Endothelial cell of umbilical vein (primary cell): ENCODE measurements around the gene MREG. TPM values are rescaled to one million over a fixed set of nuclear protein-coding genes. Genes with fewer than 3 reads are reported as not detected.

Experiments
- BruUV-seq: library from RNA; stranded (reverse); fragments of 400-500 nt; replicated peaks from 2 replicates; lab custom pipeline; 2021; lab: Mats Ljungman, UMichigan
- CTCF ChIA-PET: fragments of 300-600, 350-600 bp; sonication (Branson Sonifier 250); formaldehyde crosslinking; loops from one replicate; lab custom pipeline; 2021; ENCODE audit warnings: antibody characterized with exemption, inconsistent platforms; lab: Charles Lee
- POLR2A ChIA-PET: fragments of 300-600, 350-600 bp; sonication (Branson Sonifier 250); formaldehyde crosslinking; loops from one replicate; lab custom pipeline; 2021; ENCODE audit warnings: antibody characterized with exemption, inconsistent platforms; lab: Charles Lee
- DNase-seq: peaks from one replicate; pipeline ENCODE4 v3.0.0-alpha.2; 2011; ENCODE audit warnings: low read depth, low spot score
- FAIRE-seq: peaks from 2 replicates; lab custom pipeline; 2011; peaks lifted over from hg19 to GRCh38; lab: Jason Lieb, UNC
- H2AFZ ChIP-seq: 2 replicates; pipeline ENCODE4 v1.6.0; 2012; ENCODE audit warnings: low read depth, low read length, control low read depth, inconsistent platforms
- H3K27ac ChIP-seq: 2 replicates; pipeline ENCODE4 v1.5.1; 2011; ENCODE audit warnings: low read depth, mild to moderate bottlenecking, control low read depth, low read length, moderate library complexity; ENCODE audit not compliant: insufficient read depth
- H3K27me3 ChIP-seq, 2 experiments: 2 replicates each; pipeline versions ENCODE4 v1.6.0 to v1.6.1; 2011; ENCODE audit warnings: low read length in 2 of 2, mixed read lengths in 1 of 2; ENCODE audit not compliant: control insufficient read depth in 2 of 2, insufficient read depth in 2 of 2
- H3K36me3 ChIP-seq, 2 experiments: 2 replicates in 1 of 2; 3 replicates in 1 of 2; pipeline ENCODE4 v1.5.1; 2011; ENCODE audit warnings: low read length in 2 of 2, mild to moderate bottlenecking in 1 of 2, moderate library complexity in 1 of 2; ENCODE audit not compliant: control insufficient read depth in 2 of 2, insufficient read depth in 2 of 2; ENCODE audit errors: extremely low read depth in 1 of 2
- H3K4me1 ChIP-seq: 3 replicates; pipeline ENCODE4 v1.5.1; 2011; ENCODE audit warnings: mild to moderate bottlenecking, low read length; ENCODE audit not compliant: control insufficient read depth, insufficient read depth; ENCODE audit errors: extremely low read depth
- H3K4me2 ChIP-seq: 2 replicates; pipeline ENCODE4 v1.6.1; 2011; ENCODE audit warnings: low read length, control low read depth, mixed read lengths; ENCODE audit not compliant: insufficient read depth
- H3K4me3 ChIP-seq, 3 experiments: fragments of 200-600 bp in 1 of 3; sonication (generic), shearing (Covaris generic) in 1 of 3; replicated peaks in 1 of 3; 2 replicates each; pipeline ENCODE4 v1.5.1; 2011 to 2016; ENCODE audit warnings: control low read depth in 3 of 3, low read length in 3 of 3, mild to moderate bottlenecking in 2 of 3, inconsistent platforms in 1 of 3, low read depth in 1 of 3, moderate library complexity in 1 of 3; ENCODE audit not compliant: insufficient read depth in 1 of 3
- H3K79me2 ChIP-seq: 2 replicates; pipeline ENCODE4 v1.6.0; 2012; ENCODE audit warnings: low read length, inconsistent platforms; ENCODE audit not compliant: control insufficient read depth, insufficient read depth
- H3K9ac ChIP-seq: replicated peaks from 2 replicates; pipeline ENCODE3; 2011; ENCODE audit warnings: low read length, control low read depth; ENCODE audit not compliant: insufficient read depth; ENCODE audit errors: extremely low read depth
- H3K9me1 ChIP-seq: replicated peaks from 3 replicates; pipeline ENCODE4 v1.6.0; 2011; ENCODE audit warnings: mild to moderate bottlenecking, low read length; ENCODE audit not compliant: control insufficient read depth, insufficient read depth; ENCODE audit errors: extremely low read depth
- H3K9me3 ChIP-seq: replicated peaks from 2 replicates; pipeline ENCODE4 v1.5.1; 2012; ENCODE audit warnings: low read length, inconsistent platforms; ENCODE audit not compliant: control insufficient read depth, insufficient read depth
- H4K20me1 ChIP-seq: replicated peaks from 2 replicates; pipeline ENCODE3; 2011; ENCODE audit warnings: mild to moderate bottlenecking, low read length; ENCODE audit not compliant: control insufficient read depth, insufficient read depth; ENCODE audit errors: extremely low read depth
- EZH2 ChIP-seq: IDR thresholded peaks from 2 replicates; pipeline ENCODE4 v1.6.1; 2012; ENCODE audit warnings: borderline replicate concordance, low read depth, mild to moderate bottlenecking, moderate library complexity, low read length, inconsistent platforms; ENCODE audit not compliant: severe bottlenecking
- FOS ChIP-seq: IDR thresholded peaks from 2 replicates; pipeline ENCODE4 v1.6.1; 2011; ENCODE audit warnings: mild to moderate bottlenecking, low read length, moderate library complexity, borderline replicate concordance; ENCODE audit not compliant: insufficient read depth
- GATA2 ChIP-seq: IDR thresholded peaks from 2 replicates; pipeline ENCODE4 v1.7.0; 2011; ENCODE audit warnings: low read depth, mild to moderate bottlenecking, moderate library complexity, mixed read lengths, low read length; ENCODE audit not compliant: insufficient read length, insufficient read depth
- JUN ChIP-seq: IDR thresholded peaks from 2 replicates; pipeline ENCODE4 v1.6.1; 2011; ENCODE audit warnings: borderline replicate concordance, low read depth; ENCODE audit not compliant: insufficient read length, insufficient read depth
- POLR2AphosphoS5 ChIP-seq: IDR thresholded peaks from 2 replicates; pipeline ENCODE4 v1.6.1; 2012; ENCODE audit warnings: low read depth, mild to moderate bottlenecking, control low read depth, low read length, moderate library complexity; ENCODE audit not compliant: insufficient read depth
- dilution Hi-C: fragments of 300-500 bp; cut with MboI; formaldehyde crosslinking; loops from one replicate; pipeline ENCODE4 v1.15.0; 2019; ENCODE audit warnings: low sequenced_read_pairs; ENCODE audit not compliant: extremely low pct_ligation_motif_present
- intact Hi-C: fragments of 100-400 bp; cut with micrococcal nuclease; formaldehyde crosslinking; loops from one replicate; pipeline ENCODE4 v1.10.0; 2022
- polyA plus RNA-seq, 4 experiments: library from polyadenylated mRNA; depleted of rRNA in 3 of 4; stranded (reverse) in 3 of 4; unstranded in 1 of 4; fragments of >200 nt; gene quantifications; 2 replicates each; pipeline versions ENCODE4 v1.2.1 to v1.2.3, GENCODE V29; 2011 to 2012; ENCODE audit warnings: missing spikeins in 1 of 4
- total RNA-seq: library from RNA; stranded (reverse); gene quantifications from 2 replicates; pipeline ENCODE4 v1.2.3, GENCODE V29; 2021
- TF ChIP-seq, protein P1 (sequence below): IDR thresholded peaks from 2 replicates; pipeline ENCODE4 v1.6.1; 2011; ENCODE audit not compliant: insufficient read depth, insufficient read length
- TF ChIP-seq, protein P2 (sequence below), 2 donors: IDR thresholded peaks; 1 replicate in 1 of 2; 2 replicates in 1 of 2; pipeline ENCODE4 v1.5.1; 2011; ENCODE audit warnings: low read length in 2 of 2, mild to moderate bottlenecking in 2 of 2, moderate library complexity in 2 of 2, control low read depth in 1 of 2, inconsistent platforms in 1 of 2, low read depth in 1 of 2; ENCODE audit not compliant: insufficient read depth in 1 of 2; ENCODE audit errors: extremely low read depth in 1 of 2

Gene MREG
- total and polyA plus RNA-seq, 2 donors (not counting 3 experiments of a cell fraction or from before 2014, with no cell fraction given), result 0.41 to 3.9 TPM

DNA sequence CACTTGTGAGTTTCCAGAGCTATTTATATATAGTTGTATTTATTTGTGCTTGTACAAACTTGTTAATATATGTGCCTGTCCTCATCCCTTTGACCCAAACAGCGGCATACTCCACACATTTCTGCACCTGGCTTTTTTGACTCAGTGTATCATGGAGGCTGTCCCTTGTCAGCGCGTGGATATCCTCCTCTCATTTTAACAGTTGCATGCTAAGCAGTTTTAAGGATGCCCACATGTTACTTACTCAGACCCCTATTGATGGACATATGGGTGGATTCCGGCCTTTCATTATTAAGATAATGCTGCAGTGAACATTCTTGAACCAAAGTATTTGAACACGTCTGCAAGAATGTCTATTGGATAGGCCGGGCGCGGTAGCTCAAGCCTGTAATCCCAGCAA is 655 bp upstream of the MREG start:
- TF ChIP-seq GATA2, result no peak
- no peak for DNase-seq
- no peaks in the 10 kb centered on the region for H3K27me3 ChIP-seq
- H3K9me1 ChIP-seq, result no peaks in the 10 kb centered on the region
- H3K79me2 ChIP-seq, result no peaks in the 10 kb centered on the region
- CTCF ChIA-PET, result interaction anchor here (1.1 to 1.4 kb wide), 2 partner anchors 9 to 11 kb away, joined by 3 to 4 read pairs; no protein-coding TSS in a partner anchor
- no peak overlapping the region for H3K27ac ChIP-seq
- no peak for FAIRE-seq
- intact Hi-C loops (no loop called here), dilution Hi-C loops (no loop called here)
- H2AFZ ChIP-seq, result no peak overlapping the region
- H3K9me3 ChIP-seq, result no peaks in the 10 kb centered on the region
- no peaks in the 10 kb centered on the region for H3K36me3 ChIP-seq
- H3K4me2 ChIP-seq, result peak overlapping the region; percentile 63
- H3K9ac ChIP-seq, result no peak overlapping the region
- POLR2A ChIA-PET, result no interaction called here
- peaks cover 7% of the 10 kb centered on the region for H3K4me1 ChIP-seq
- no TSS peak for BruUV-seq
- H4K20me1 ChIP-seq, result no peaks in the 10 kb centered on the region
- peak overlapping the region in 1 of 3 experiments; percentile 23 for H3K4me3 ChIP-seq

DNA sequence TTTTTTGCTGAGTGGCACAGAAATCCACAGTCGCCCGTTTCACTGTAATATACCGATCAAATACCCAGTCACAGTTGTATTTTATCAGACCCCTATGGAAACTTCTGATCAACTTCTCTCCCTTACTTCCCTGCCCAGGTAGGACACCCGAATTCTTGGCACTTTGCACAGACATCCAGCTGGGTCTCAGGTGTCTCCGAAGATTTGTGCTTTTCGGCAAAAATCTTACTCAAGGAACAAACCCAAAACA is 596 bp downstream of the MREG start:
- no TSS peak for BruUV-seq
- FAIRE-seq, result no peak
- Histone ChIP-seq H3K9me3 (no peaks in the 10 kb centered on the region), H3K9me1 (no peaks in the 10 kb centered on the region), H3K4me3 (peak overlapping the region; percentile 62 to 80 (median 72)), H3K9ac (peak overlapping the region; percentile 64), H3K79me2 (no peaks in the 10 kb centered on the region), H2AFZ (peak overlapping the region; percentile 95), H3K36me3 (no peaks in the 10 kb centered on the region), H3K4me2 (peak overlapping the region; percentile 93), H3K27me3 (no peaks in the 10 kb centered on the region), H3K27ac (no peak overlapping the region), H3K4me1 (peaks cover 7% of the 10 kb centered on the region), H4K20me1 (no peaks in the 10 kb centered on the region)
- CTCF ChIA-PET, result interaction anchor here (1.0 to 2.3 kb wide), 5 partner anchors 10 to 63 kb away, joined by 3 to 11 read pairs (median 9); no protein-coding TSS in a partner anchor
- POLR2A ChIA-PET, result no interaction called here
- TF ChIP-seq GATA2 (no peak), EZH2 (no peak), JUN (no peak), POLR2AphosphoS5 (no peak), FOS (no peak)
- TF ChIP-seq, protein P1, sequence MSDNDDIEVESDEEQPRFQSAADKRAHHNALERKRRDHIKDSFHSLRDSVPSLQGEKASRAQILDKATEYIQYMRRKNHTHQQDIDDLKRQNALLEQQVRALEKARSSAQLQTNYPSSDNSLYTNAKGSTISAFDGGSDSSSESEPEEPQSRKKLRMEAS, result no peak
- TF ChIP-seq, protein P2, sequence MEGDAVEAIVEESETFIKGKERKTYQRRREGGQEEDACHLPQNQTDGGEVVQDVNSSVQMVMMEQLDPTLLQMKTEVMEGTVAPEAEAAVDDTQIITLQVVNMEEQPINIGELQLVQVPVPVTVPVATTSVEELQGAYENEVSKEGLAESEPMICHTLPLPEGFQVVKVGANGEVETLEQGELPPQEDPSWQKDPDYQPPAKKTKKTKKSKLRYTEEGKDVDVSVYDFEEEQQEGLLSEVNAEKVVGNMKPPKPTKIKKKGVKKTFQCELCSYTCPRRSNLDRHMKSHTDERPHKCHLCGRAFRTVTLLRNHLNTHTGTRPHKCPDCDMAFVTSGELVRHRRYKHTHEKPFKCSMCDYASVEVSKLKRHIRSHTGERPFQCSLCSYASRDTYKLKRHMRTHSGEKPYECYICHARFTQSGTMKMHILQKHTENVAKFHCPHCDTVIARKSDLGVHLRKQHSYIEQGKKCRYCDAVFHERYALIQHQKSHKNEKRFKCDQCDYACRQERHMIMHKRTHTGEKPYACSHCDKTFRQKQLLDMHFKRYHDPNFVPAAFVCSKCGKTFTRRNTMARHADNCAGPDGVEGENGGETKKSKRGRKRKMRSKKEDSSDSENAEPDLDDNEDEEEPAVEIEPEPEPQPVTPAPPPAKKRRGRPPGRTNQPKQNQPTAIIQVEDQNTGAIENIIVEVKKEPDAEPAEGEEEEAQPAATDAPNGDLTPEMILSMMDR (IDR thresholded peaks at IDR 0.05; ENCODE audit: extremely low read depth in 1 of 2, insufficient read depth in 1 of 2, low read depth in 1 of 2, low read length in 2 of 2), result no peak
- dilution Hi-C loops, result no loop called here
- intact Hi-C loops, result loop anchor here (1.0 kb wide), 1 partner anchor 62 kb away; no protein-coding TSS in a partner anchor
- no peak for DNase-seq
